ENCODE results near the gene PPP1R3D. TPM values are rescaled to one million over a fixed set of nuclear protein-coding genes. Genes with fewer than 3 reads are reported as not detected.
A peak's percentile ranks its signal among the peaks of the same experiment; 100 is the strongest.

Gene PPP1R3D
- total and polyA plus RNA-seq, 2 of the 13 experiments (the other 11 are each of a cell fraction or from before 2014, with no cell fraction given): 1.2 to 3.7 TPM

DNA sequence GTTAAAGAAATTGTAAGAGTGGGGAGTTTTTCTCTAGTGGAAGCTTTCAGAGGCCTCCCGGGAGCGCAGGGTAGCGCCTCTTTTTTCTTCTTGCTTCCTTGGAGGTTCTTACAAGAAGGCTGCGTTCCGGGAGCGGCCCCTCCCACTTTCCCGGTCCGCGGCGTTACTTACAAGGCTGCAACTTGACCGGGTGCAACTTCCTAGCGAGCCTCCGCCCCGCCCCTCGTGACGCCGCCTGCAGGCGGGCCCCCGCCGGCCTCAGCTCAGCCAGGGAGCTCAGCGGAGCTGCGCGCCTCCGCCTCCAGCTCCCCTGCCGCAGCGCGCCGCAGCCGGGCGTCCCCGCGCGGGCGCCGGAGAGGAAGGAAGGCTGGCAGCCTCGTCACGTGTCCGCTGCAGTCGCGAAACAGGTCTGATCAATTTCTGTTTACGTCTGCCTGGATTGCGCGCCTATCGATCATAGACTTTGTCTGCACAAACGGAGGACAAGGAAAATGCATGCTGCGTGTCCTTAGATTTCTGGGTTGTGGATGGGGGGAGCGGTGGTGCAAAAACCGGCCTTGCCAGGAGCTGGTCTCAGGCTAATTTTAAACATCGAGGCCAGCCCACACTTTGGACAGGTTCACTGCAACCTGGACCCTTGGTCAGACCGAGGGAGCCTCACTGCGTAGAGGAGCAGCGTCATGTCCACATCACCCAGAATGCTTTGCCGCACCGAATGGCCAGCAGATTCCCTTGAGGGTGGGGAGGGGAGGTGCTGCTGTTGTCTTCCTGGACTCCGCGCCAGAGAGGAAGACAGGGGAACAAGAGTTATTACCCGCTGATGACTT is at the start of gene PPP1R3D, which contains the start of gene FAM217B (continued):
- TF ChIP-seq, protein P1, sequence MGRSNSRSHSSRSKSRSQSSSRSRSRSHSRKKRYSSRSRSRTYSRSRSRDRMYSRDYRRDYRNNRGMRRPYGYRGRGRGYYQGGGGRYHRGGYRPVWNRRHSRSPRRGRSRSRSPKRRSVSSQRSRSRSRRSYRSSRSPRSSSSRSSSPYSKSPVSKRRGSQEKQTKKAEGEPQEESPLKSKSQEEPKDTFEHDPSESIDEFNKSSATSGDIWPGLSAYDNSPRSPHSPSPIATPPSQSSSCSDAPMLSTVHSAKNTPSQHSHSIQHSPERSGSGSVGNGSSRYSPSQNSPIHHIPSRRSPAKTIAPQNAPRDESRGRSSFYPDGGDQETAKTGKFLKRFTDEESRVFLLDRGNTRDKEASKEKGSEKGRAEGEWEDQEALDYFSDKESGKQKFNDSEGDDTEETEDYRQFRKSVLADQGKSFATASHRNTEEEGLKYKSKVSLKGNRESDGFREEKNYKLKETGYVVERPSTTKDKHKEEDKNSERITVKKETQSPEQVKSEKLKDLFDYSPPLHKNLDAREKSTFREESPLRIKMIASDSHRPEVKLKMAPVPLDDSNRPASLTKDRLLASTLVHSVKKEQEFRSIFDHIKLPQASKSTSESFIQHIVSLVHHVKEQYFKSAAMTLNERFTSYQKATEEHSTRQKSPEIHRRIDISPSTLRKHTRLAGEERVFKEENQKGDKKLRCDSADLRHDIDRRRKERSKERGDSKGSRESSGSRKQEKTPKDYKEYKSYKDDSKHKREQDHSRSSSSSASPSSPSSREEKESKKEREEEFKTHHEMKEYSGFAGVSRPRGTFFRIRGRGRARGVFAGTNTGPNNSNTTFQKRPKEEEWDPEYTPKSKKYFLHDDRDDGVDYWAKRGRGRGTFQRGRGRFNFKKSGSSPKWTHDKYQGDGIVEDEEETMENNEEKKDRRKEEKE (IDR thresholded peaks at IDR 0.05): no peak
- no peak for TF ChIP-seq REXO4 (CRISPR knock-in tag; IDR thresholded peaks at IDR 0.05; ENCODE audit: borderline replicate concordance)
- TF ChIP-seq CENPT (CRISPR knock-in tag; IDR thresholded peaks at IDR 0.05; ENCODE audit: low read depth): no peak
- peak; percentile 95 for TF ChIP-seq ARNT2 (CRISPR knock-in tag; IDR thresholded peaks at IDR 0.05; ENCODE audit: low read depth)
- TF ChIP-seq HNRNPL (IDR thresholded peaks at IDR 0.05; ENCODE audit: low read depth, low read length): peak; percentile 64; the same call in 1 of the 2 replicates
- no peak for TF ChIP-seq ZNF484 (CRISPR knock-in tag; IDR thresholded peaks at IDR 0.05; ENCODE audit: borderline replicate concordance, low read depth)
- TF ChIP-seq KMT2B (CRISPR knock-in tag; IDR thresholded peaks at IDR 0.05): peak; percentile 89
- no peak; the same call in 1 of the 2 replicates for TF ChIP-seq RXRB (CRISPR knock-in tag; IDR thresholded peaks at IDR 0.05; ENCODE audit: borderline replicate concordance)
- TF ChIP-seq SP140L (CRISPR knock-in tag; IDR thresholded peaks at IDR 0.05; ENCODE audit: borderline replicate concordance): no peak
- TF ChIP-seq SIX1 (CRISPR knock-in tag; IDR thresholded peaks at IDR 0.05; ENCODE audit: borderline replicate concordance): no peak; the same call in 1 of the 2 replicates
- TF ChIP-seq FLYWCH1 (CRISPR knock-in tag; IDR thresholded peaks at IDR 0.05): no peak
- TF ChIP-seq HCFC1 (IDR thresholded peaks at IDR 0.05; ENCODE audit: low read depth, low read length): peak; percentile 4; the same call in 1 of the 2 replicates
- peak; percentile 97 for TF ChIP-seq RNF2 (conservative IDR thresholded peaks at IDR 0.05; ENCODE audit: low read depth)
- TF ChIP-seq ZNF563 (CRISPR knock-in tag; IDR thresholded peaks at IDR 0.05): peak; percentile 95
- TF ChIP-seq, protein P2, sequence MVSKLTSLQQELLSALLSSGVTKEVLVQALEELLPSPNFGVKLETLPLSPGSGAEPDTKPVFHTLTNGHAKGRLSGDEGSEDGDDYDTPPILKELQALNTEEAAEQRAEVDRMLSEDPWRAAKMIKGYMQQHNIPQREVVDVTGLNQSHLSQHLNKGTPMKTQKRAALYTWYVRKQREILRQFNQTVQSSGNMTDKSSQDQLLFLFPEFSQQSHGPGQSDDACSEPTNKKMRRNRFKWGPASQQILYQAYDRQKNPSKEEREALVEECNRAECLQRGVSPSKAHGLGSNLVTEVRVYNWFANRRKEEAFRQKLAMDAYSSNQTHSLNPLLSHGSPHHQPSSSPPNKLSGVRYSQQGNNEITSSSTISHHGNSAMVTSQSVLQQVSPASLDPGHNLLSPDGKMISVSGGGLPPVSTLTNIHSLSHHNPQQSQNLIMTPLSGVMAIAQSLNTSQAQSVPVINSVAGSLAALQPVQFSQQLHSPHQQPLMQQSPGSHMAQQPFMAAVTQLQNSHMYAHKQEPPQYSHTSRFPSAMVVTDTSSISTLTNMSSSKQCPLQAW (CRISPR knock-in tag; IDR thresholded peaks at IDR 0.05): peak; percentile 85; the same call in 1 of the 2 replicates
- TF ChIP-seq HMGA1 (CRISPR knock-in tag; conservative IDR thresholded peaks at IDR 0.05): no peak
- TF ChIP-seq, protein P3, sequence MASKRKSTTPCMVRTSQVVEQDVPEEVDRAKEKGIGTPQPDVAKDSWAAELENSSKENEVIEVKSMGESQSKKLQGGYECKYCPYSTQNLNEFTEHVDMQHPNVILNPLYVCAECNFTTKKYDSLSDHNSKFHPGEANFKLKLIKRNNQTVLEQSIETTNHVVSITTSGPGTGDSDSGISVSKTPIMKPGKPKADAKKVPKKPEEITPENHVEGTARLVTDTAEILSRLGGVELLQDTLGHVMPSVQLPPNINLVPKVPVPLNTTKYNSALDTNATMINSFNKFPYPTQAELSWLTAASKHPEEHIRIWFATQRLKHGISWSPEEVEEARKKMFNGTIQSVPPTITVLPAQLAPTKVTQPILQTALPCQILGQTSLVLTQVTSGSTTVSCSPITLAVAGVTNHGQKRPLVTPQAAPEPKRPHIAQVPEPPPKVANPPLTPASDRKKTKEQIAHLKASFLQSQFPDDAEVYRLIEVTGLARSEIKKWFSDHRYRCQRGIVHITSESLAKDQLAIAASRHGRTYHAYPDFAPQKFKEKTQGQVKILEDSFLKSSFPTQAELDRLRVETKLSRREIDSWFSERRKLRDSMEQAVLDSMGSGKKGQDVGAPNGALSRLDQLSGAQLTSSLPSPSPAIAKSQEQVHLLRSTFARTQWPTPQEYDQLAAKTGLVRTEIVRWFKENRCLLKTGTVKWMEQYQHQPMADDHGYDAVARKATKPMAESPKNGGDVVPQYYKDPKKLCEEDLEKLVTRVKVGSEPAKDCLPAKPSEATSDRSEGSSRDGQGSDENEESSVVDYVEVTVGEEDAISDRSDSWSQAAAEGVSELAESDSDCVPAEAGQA (IDR thresholded peaks at IDR 0.05; ENCODE audit: low read depth): peak; percentile 61
- TF ChIP-seq, protein P3 (CRISPR knock-in tag; IDR thresholded peaks at IDR 0.05; ENCODE audit: borderline replicate concordance): no peak
- peak; percentile 54 for TF ChIP-seq FOXO1 (CRISPR knock-in tag; IDR thresholded peaks at IDR 0.05)

Measured in HepG2 (cell line).